ENCODE results near the gene ADAMTS9.
"Not testable (repeated sequence)": the region's sequence is repeated elsewhere in the genome, so short reads cannot be mapped to it uniquely, and the experiment has no call there.

The ADAMTS9 gene

DNA sequence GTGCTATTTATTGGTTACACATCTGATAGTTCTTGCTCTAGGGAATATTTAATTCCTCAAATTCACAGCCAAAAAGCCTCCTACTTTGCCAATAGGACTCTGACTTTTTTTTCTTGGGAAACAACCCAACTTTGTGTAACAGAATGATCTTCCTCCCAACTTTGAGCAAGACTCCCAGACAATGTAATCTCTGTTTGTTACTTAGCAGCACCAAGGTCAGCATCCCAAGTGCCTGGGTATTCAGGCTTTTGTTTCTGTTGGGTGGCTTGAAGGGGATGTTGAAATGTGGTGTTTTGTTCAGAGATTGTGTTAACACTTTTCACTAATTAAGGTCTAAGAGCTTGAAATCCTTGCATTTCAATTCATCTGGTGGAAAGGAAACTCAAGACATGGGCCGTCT is 115.8 kb downstream of the ADAMTS9 start:
- DNase-seq: no peak

DNA sequence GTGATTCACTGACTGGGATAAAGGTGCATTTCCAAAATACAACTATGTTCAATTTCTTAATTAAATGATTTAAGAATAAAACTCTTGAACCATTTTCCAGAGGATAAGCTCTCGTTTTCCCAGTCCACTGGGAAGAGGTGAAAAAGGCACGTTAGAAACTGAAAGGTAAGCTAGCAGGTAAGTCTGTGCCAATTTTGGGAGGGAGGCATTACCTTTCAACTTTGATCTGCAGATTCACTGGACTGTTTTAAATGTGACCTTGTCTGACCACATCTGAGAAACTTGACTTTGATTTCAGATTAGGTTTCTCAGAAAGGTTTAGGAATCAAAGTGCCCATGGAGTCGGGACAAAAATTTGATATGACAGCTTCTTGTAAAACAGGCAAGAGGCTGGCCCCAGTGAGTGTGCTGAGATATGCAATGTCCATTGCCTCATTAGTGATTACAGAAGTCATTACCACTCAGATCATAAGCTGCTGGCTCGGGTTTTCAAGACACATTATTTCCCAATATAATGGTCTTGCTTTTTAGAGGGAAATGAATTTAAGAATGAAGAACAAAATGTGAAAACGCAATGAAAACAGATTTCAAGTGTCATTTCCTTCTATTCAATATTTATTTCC is 118.8 kb downstream of the ADAMTS9 start:
- DNase-seq: no peak

DNA sequence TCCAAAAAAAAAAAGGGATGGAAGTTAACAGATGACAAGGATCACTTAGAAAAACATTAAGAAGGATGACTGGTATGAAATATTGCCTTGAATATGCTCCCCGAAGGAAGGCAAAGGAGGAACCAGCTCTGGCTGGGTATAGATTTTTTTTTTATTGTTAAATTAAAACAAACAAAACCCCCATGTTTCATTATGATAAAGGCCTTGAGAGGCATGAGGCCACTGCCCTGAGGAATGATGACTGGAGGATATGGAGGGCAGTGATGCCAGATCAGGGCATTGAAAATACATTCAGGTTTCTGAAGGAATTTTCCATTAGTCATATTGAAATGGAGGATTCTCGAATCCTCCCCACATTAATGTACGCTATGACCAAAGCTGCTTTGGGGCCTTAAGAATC is 120.9 kb downstream of the ADAMTS9 start:
- no peak for DNase-seq

DNA sequence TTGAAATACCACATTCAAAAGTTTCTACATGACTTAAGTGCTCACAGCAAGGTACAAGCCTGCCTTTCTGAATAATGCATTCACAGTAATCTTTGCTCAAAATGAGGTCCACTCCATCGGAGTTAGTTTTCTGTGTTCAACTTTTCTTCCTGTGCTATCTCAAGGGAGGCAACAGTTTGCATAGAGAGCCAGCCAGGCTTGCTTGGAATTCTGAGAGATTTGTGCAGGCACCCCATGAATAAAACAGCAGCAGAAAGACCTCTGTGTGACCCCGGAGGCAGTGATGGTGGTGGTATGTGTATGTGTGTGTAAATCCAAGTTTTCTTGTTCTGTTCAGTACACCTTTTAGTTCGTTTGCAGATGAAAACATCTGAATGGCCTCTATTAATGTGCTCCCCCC is 124.0 kb downstream of the ADAMTS9 start:
- no peak for DNase-seq

DNA sequence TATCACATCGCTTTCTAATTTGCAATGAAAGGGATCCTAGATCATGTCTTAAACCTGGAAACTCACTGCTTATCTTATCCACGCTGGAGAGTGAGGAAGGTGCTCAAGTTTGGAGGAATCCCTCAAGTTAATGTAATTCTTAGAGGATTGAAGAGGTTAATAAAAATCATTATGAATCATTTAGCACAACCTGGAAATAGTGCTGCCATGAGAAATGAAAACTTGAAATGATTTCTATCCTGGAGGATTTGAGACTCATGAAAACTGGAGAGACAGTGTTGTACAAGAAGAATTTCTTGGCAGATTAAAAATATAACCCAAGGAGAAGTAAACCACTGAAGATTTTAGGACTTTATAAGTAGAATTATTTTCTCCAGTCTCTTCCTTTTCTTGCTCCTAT is 125.9 kb downstream of the ADAMTS9 start:
- no peak for DNase-seq

DNA sequence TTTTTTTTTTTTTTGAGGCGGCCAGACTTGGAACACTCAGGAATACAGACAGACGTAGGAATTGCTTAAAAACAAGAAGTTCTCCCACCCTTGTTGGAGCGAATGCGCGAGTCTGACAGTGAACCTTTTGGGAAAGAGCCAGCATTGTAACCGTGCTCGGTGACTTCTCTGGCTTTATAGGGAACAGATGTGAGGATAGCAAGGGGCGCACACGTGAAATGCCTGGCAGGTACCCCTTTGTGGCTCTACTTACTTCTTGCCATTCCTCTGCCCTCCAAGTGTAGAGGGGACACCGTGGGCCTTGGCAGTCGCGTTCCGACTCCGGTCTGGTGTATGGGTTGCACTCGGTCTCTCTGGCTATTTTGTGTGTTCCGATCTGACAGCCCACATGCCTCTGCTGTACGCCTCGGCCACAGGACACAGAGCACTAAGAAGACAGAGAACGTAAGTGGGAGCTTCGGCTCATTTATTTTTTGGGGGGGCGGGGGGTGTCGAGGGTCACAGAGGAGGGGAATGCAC is 126.4 kb downstream of the ADAMTS9 start:
- no peak for DNase-seq

DNA sequence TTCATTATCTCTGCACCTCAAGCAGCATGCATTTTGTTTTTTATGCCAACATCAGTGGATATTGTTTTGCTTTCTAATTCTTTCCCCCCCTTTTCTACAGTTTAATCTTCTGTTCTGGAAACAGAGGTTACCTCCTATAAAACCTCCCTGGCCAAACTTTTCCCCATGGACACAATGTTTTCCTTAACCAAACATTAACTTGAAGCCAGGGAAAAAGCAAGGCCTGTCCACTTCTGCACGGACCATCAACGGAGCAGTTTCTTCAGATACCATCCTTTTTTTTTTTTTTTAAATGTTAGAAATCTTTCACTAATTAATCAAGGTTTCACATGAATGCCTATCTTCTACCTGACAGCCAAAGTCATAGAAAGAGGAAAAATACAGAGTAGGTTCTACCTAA is 127.0 kb downstream of the ADAMTS9 start:
- DNase-seq: no peak

DNA sequence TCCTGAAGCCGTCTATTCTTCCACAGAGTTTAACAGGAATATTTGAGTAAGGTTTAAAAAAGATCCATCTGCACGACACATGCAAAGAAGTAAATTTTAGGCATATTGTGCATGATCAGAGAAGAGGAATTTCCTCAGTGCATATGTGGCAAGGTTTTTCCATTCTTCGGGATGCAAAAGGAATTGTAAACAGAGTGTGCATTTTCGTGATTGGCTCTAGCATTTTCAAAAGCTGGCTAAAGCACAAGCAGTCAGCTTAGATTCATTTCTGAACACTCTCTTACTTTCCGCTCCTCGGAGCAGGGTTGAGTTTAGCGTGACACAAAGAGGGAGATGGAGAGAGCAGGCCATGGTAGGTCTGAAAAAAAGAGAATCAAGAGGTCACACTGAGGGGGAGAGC is 128.2 kb downstream of the ADAMTS9 start:
- DNase-seq: no peak

DNA sequence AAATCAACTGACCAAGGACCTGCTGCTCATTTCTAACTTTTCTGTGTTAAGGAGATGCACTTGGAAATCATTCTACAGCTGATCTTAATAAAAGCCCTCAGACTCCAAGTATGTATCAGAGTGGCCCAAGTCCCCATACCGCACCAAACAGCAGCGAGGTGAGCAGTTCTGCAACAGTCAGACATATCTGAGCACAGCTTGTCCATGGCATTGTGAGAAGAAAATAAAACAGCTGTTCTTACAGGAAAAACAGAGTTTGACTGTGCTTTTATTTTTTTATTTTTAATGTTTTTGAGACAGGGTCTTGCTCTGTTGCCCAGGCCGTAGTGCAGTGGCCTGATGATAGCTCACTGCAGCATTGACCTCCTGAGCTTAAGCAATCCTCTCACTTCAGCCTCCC is 131.8 kb downstream of the ADAMTS9 start:
- DNase-seq: no peak

DNA sequence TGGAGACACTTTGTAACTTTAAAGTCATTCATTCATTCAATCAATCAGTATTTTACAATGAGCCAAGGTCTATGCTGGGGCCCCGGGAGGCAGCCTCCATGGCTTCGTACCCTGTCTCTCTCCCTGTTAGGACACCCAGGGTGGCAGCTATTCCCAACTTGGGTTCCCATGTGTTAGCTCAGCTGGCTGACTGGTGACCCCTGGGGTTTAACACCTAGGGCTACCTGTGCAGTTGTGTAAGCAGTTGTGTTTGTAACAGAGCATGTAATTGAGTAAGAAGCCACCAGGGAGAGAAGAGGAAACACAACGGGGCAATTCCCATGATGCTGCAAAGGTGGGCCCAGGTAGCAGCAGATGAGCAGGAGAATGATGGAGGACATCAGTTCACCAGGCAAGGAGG is 132.4 kb downstream of the ADAMTS9 start:
- no peak for DNase-seq

DNA sequence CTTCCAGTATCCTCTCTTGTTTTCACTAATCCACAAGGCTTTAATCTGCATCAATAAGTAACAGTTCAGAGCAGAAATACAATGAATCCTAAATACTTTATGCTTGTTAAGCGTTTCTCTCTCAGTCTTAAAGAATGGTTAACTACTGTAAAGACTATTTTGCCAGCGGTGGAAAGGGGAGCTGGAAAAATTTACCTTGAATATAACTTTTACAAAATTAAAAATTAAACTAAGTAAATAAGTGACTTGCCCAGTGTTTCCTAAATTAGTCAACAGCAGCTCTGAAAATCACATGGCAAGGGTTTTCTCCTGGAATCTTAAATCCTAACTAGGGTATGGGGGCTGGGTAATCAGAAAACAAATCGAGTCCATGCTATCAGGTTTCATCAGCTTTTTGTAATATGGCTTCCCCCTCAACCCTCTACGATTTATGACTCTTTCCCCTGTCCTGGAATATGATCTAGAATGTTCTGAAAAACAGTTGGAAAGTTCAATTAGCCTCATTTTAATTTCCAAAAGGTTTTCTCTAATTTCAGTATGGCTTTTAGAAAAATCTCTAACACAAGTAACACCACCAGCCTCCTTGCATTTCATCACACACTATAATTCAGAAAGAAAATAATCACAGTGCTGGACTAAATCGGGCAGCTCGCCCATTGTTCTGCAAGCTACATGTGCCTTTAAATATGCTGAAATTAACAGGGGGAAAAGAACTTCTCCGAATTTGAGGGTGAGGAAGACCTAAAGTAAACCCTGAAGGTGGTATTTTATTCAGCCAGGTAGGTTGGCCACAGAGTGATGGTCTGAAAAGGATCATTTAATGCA is 133.5 kb downstream of the ADAMTS9 start:
- DNase-seq: no peak

DNA sequence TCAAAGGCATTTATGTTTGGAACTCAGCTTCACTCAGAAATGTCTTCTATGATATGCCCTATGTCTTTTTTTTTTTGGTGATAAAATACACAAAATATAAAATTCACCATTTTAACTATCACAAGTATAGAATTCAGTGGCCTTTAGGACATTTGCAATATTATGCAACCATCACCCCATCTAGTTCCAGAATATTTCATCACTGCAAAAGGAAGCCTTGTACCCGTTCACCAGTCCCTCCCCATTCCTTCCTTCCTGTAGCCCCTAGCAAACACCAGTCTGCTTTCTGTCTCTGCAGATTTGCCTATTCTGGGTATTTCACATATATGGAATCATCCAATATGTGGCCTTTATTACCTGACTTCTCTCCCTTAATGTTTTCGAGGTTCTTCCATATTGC is 134.8 kb downstream of the ADAMTS9 start:
- no peak for DNase-seq

DNA sequence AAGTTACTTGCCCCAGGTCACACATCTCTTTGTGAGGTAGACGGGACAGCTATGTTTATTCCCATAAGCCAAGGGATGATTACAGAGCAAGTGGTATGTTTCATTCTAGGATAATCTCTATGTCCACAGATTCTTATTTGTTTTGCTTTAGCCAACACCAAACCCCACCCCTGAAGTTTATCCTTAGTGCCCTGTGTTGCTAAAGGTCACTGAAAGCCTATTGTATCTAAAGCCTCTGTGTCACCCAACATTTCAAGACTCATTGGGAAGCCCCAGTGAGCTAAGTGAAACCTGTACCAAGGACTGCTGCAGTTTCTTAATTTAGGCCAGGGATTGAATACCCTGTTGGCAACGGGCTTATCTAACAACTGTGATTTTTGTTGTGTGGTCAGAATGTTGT is 135.6 kb downstream of the ADAMTS9 start:
- no peak for DNase-seq

DNA sequence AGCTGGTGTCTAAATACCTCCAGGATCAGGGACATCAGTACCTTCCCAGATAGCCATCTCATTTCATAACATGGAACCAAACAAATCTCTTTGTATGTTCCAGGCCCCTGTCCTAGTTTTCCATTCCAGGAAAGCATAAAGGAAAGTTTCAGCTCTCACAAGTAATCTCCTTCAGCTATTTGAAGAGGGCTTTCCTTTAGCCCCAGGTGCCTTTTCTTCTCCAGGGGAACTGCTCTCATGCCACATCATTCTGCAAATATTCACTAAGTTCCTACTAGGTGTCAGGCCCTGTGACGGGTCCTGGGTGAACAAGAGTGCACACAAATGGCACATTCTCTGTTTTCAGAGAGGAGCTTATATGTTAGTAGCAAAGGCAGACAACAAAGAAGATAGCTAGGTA is 136.1 kb downstream of the ADAMTS9 start:
- no peak for DNase-seq

DNA sequence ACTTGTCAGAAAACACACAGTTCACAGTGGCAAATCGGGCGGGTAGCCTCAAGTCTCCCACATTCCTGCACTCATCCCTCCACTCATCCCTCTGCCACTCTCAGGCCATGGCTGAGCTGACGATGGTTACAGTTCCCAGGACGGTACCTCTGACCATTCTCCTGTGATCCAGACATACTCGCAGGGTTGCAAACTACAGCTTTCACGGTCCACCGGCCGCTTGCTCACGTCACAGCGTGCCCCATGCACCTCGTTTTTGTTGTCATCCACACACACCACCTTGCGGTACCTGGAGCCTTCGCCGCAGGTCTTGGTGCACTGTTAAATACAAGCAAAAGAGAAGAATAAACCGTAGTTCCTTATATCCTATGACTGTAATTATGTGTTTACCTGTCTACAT is 137.1 kb downstream of the ADAMTS9 start:
- no peak for DNase-seq

DNA sequence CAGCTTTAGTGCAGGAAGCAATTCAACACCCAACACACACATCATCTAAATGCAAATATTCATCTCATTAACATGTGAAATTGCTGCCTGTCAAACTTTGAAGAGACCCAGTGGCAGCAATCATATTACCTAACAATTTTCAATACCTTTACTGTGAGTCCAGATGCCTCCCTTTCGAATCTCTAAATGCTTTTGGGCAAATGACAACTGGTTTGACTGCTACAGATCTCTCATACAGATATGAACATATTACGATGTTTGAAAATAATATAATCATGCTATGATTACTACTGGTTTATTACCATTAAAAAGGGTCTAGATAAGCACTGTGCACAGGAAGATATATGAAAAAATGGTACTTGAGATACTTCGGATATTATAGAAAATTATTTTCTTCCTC is 137.9 kb downstream of the ADAMTS9 start:
- DNase-seq: no peak

DNA sequence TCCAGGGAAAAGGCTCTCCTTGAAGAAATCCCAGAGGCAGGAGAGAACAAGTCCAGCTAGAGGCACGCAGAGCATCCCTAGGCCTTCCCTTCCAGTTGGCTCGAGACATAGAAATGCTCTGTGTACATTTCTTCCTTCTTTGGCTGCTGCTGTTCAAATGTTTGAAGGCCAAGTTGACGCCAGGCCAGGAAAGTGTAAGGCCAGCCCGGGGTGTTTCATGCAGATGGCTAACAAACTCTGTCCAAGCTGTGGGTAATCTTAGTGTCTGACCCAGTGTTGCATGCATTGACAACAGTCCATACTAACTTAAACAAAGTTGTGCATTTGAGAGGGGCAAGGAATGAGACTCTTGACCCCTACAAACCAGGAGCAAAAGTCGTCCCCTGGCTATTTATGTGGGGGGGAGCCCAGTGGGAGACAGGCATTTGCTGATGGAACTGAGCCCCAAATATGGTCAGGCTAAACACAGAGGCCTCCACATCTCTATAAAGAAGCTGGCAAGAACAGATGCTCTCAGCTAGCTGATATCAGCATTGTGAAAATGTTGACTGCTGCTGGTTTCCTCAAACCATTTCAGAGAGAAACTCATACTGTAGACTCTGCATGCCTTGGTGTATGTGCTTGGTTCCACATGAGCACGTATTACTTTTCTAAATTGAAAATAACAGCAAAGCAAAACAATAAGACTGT is 139.5 kb downstream of the ADAMTS9 start:
- DNase-seq: no peak

DNA sequence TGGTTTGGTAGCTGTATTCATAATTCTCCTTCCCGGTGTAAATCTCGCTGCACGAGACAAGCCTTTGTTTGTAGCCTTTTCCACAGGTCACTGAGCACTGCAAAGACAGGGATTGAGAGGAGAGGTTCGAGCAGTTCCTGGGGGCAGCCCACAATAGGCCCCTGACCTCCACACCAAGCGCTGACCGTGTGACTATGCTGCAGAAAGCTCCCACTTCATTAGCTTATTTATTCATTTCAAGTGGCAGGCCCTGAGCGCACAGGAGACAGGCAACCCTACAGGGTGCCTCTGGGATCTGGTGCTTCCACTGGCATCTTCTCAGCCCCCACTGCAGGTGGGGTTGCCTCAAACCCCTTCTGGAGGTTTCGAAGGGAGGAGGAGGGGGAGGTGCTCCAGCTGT is 140.9 kb downstream of the ADAMTS9 start:
- DNase-seq: no peak

DNA sequence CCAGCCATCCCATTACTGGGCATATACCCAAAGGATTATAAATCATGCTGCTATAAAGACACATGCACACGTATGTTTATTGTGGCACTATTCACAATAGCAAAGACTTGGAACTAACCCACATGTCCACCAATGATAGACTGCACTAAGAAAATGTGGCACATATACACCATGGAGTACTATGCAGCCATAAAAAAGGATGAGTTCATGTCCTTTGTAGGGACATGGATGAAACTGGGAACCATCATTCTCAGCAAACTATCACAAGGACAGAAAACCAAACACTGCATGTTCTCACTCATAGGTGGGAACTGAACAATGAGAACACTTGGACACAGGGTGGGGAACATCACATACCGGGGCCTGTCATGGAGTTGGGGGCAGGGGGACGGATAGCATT is 142.6 kb downstream of the ADAMTS9 start:
- DNase-seq: not testable (repeated sequence)

DNA sequence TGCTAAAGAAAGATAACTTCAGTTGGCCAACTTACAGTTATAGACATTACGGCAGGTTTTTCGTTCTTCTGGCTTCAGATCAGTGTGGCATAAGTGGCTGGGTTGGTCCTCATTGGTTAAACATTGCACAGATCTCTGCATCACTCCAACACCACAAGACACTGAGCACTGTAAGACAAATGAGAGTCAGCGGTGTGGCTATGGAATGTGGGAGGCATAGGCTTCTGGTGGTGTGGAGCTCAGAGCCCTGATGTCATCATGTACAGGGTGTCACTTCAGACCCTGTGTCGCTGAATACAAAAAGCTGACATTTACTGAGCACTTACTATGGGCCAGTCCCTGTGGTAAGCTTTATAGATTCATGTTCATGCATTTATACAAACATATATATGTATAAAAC is 146.0 kb downstream of the ADAMTS9 start:
- DNase-seq: no peak

DNA sequence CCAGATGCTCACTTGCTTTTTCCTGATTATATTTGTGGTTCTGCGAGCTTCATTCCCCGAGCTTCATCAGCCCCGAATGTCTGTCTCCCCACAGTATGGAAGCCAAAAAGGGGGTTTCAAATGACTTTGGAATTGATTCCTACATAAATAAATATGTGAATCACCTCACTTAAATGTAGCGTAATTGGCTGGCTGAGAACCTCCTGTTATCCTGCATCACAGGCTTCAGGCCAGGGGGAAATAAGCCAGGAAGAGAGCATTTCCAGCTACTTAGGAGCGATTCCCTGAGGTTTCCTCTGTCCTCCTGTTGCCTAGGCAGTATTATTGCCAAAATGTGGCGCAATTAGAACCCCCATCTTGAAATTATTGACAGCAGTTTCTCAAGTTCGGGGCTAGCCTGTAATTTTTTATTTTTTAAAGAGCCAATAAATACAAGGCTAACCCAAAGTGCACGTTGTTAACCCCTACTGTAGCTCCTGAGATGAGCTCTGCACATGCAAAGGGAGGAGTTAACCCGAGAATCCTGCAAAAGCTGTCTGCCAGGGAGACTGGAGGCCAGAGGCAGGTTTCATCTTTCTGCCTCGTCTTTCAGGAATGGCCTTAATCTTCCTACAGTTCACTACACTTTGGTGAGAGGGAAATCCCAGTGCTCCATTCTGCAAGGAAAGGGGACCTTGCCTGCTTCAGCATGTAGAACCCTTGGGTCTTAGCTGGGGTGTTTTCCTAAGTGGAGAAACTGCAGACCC is 148.2 kb downstream of the ADAMTS9 start:
- no peak for DNase-seq

DNA sequence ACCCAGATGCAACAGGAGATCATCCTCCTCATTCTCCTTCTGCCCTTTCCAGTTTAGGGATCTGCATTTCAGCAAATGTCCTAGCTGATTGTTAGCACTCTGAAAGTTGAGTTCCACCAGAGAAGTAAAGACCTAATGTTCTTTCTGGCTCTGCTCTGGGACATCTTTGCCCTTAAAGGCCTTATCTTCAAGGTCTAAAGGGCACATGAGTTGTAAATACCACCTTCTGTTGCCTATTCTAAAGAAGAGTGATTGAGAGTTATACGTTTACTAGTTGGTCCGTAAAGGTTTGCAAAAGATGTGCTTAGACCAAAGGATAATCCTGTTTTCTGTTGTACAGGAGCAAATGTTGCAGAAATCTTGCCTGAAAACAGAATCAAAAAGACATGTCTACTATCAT is 151.6 kb downstream of the ADAMTS9 start:
- DNase-seq: no peak
